Measurements from ENCODE around the gene RPLP1.

RPLP1 gene
- 828 to 1,113 (median 1,086) reads per million in 3 donors for total RNA-seq

- H3K27me3 ChIP-seq (replicated peaks; ENCODE audit: control insufficient read depth, insufficient read depth, low read length, poor library complexity, severe bottlenecking): no peaks in the 10 kb centered on the region
- H3K36me3 ChIP-seq (ENCODE audit: control insufficient read depth, insufficient read depth, low read length): peaks cover 25% of the 10 kb centered on the region
- H3K4me1 ChIP-seq (ENCODE audit: control insufficient read depth, insufficient read depth, low read length, poor library complexity, severe bottlenecking): peaks cover 14% of the 10 kb centered on the region
- peak; percentile 92 to 93 (median 93) for DNase-seq
- H3K27ac ChIP-seq (ENCODE audit: insufficient read depth, low read length, poor library complexity, severe bottlenecking): peak within 1 kb of the TSS; percentile 95
- H3K9me3 ChIP-seq (ENCODE audit: control insufficient read depth, low read length): no peaks in the 10 kb centered on the region
- H3K4me3 ChIP-seq (ENCODE audit: insufficient read depth, low read depth, low read length, poor library complexity, severe bottlenecking): peak within 1 kb of the TSS; percentile 97
Measured at GRCh38 chr15:69452692-69453521, at the start of gene RPLP1. Gene RPLP1 (plus strand): TSS chr15:69452818. CDS start chr15:69452949, 131 bp downstream.

- no peaks in the 10 kb centered on the region for H3K9me3 ChIP-seq (ENCODE audit: control insufficient read depth, low read length)
- DNase-seq: no peak
- no peaks in the 10 kb centered on the region for H3K4me1 ChIP-seq (ENCODE audit: control insufficient read depth, insufficient read depth, low read length, poor library complexity, severe bottlenecking)
- H3K27me3 ChIP-seq (replicated peaks; ENCODE audit: control insufficient read depth, insufficient read depth, low read length, poor library complexity, severe bottlenecking): no peaks in the 10 kb centered on the region
- H3K36me3 ChIP-seq (ENCODE audit: control insufficient read depth, insufficient read depth, low read length): no peaks in the 10 kb centered on the region
- no peak overlapping the region for H3K4me3 ChIP-seq (ENCODE audit: insufficient read depth, low read depth, low read length, poor library complexity, severe bottlenecking)
- no peak overlapping the region for H3K27ac ChIP-seq (ENCODE audit: insufficient read depth, low read length, poor library complexity, severe bottlenecking)
Measured at GRCh38 chr15:69403594-69403993, 49.0 kb upstream of the RPLP1 start.

- H3K36me3 ChIP-seq (ENCODE audit: control insufficient read depth, insufficient read depth, low read length): no peaks in the 10 kb centered on the region
- H3K27me3 ChIP-seq (replicated peaks; ENCODE audit: control insufficient read depth, insufficient read depth, low read length, poor library complexity, severe bottlenecking): no peaks in the 10 kb centered on the region
- no peak for DNase-seq
- no peaks in the 10 kb centered on the region for H3K9me3 ChIP-seq (ENCODE audit: control insufficient read depth, low read length)
- H3K27ac ChIP-seq (ENCODE audit: insufficient read depth, low read length, poor library complexity, severe bottlenecking): no peak overlapping the region
- no peaks in the 10 kb centered on the region for H3K4me1 ChIP-seq (ENCODE audit: control insufficient read depth, insufficient read depth, low read length, poor library complexity, severe bottlenecking)
- H3K4me3 ChIP-seq (ENCODE audit: insufficient read depth, low read depth, low read length, poor library complexity, severe bottlenecking): no peak overlapping the region
Measured at GRCh38 chr15:69405110-69405509, 47.5 kb upstream of the RPLP1 start.

GRCh38 chr15:69407719-69408400 is 44.8 kb upstream of the RPLP1 start:
- DNase-seq: no peak
- Histone ChIP-seq H3K36me3 (ENCODE audit: control insufficient read depth, insufficient read depth, low read length) (no peaks in the 10 kb centered on the region), H3K27me3 (replicated peaks; ENCODE audit: control insufficient read depth, insufficient read depth, low read length, poor library complexity, severe bottlenecking) (no peaks in the 10 kb centered on the region), H3K27ac (ENCODE audit: insufficient read depth, low read length, poor library complexity, severe bottlenecking) (no peak overlapping the region), H3K4me3 (ENCODE audit: insufficient read depth, low read depth, low read length, poor library complexity, severe bottlenecking) (no peak overlapping the region), H3K4me1 (ENCODE audit: control insufficient read depth, insufficient read depth, low read length, poor library complexity, severe bottlenecking) (no peaks in the 10 kb centered on the region), H3K9me3 (ENCODE audit: control insufficient read depth, low read length) (no peaks in the 10 kb centered on the region)

- no peaks in the 10 kb centered on the region for H3K9me3 ChIP-seq (ENCODE audit: control insufficient read depth, low read length)
- H3K27me3 ChIP-seq (replicated peaks; ENCODE audit: control insufficient read depth, insufficient read depth, low read length, poor library complexity, severe bottlenecking): no peaks in the 10 kb centered on the region
- peaks cover 4% of the 10 kb centered on the region for H3K4me1 ChIP-seq (ENCODE audit: control insufficient read depth, insufficient read depth, low read length, poor library complexity, severe bottlenecking)
- no peaks in the 10 kb centered on the region for H3K36me3 ChIP-seq (ENCODE audit: control insufficient read depth, insufficient read depth, low read length)
- DNase-seq: no peak
- H3K4me3 ChIP-seq (ENCODE audit: insufficient read depth, low read depth, low read length, poor library complexity, severe bottlenecking): no peak overlapping the region
- no peak overlapping the region for H3K27ac ChIP-seq (ENCODE audit: insufficient read depth, low read length, poor library complexity, severe bottlenecking)
Measured at GRCh38 chr15:69408841-69409240, 43.8 kb upstream of the RPLP1 start.

GRCh38 chr15:69410248-69410874 is 42.3 kb upstream of the RPLP1 start:
- no peak for DNase-seq
- Histone ChIP-seq H3K27ac (ENCODE audit: insufficient read depth, low read length, poor library complexity, severe bottlenecking) (no peak overlapping the region), H3K27me3 (replicated peaks; ENCODE audit: control insufficient read depth, insufficient read depth, low read length, poor library complexity, severe bottlenecking) (peaks cover 7% of the 10 kb centered on the region), H3K36me3 (ENCODE audit: control insufficient read depth, insufficient read depth, low read length) (no peaks in the 10 kb centered on the region), H3K4me1 (ENCODE audit: control insufficient read depth, insufficient read depth, low read length, poor library complexity, severe bottlenecking) (peaks cover 9% of the 10 kb centered on the region), H3K4me3 (ENCODE audit: insufficient read depth, low read depth, low read length, poor library complexity, severe bottlenecking) (no peak overlapping the region), H3K9me3 (ENCODE audit: control insufficient read depth, low read length) (no peaks in the 10 kb centered on the region)

- Histone ChIP-seq H3K9me3 (ENCODE audit: control insufficient read depth, low read length) (no peaks in the 10 kb centered on the region), H3K27me3 (replicated peaks; ENCODE audit: control insufficient read depth, insufficient read depth, low read length, poor library complexity, severe bottlenecking) (peaks cover 8% of the 10 kb centered on the region), H3K4me3 (ENCODE audit: insufficient read depth, low read depth, low read length, poor library complexity, severe bottlenecking) (no peak overlapping the region), H3K27ac (ENCODE audit: insufficient read depth, low read length, poor library complexity, severe bottlenecking) (no peak overlapping the region), H3K4me1 (ENCODE audit: control insufficient read depth, insufficient read depth, low read length, poor library complexity, severe bottlenecking) (peaks cover 9% of the 10 kb centered on the region), H3K36me3 (ENCODE audit: control insufficient read depth, insufficient read depth, low read length) (no peaks in the 10 kb centered on the region)
- no peak for DNase-seq
Measured at GRCh38 chr15:69412274-69412673, 40.3 kb upstream of the RPLP1 start.

- Histone ChIP-seq H3K4me3 (ENCODE audit: insufficient read depth, low read depth, low read length, poor library complexity, severe bottlenecking) (no peak overlapping the region), H3K36me3 (ENCODE audit: control insufficient read depth, insufficient read depth, low read length) (no peaks in the 10 kb centered on the region), H3K4me1 (ENCODE audit: control insufficient read depth, insufficient read depth, low read length, poor library complexity, severe bottlenecking) (peaks cover 9% of the 10 kb centered on the region), H3K27ac (ENCODE audit: insufficient read depth, low read length, poor library complexity, severe bottlenecking) (no peak overlapping the region), H3K9me3 (ENCODE audit: control insufficient read depth, low read length) (no peaks in the 10 kb centered on the region), H3K27me3 (replicated peaks; ENCODE audit: control insufficient read depth, insufficient read depth, low read length, poor library complexity, severe bottlenecking) (peaks cover 8% of the 10 kb centered on the region)
- DNase-seq: no peak
Measured at GRCh38 chr15:69412701-69413100, 39.9 kb upstream of the RPLP1 start.

- H3K36me3 ChIP-seq (ENCODE audit: control insufficient read depth, insufficient read depth, low read length): no peaks in the 10 kb centered on the region
- H3K4me3 ChIP-seq (ENCODE audit: insufficient read depth, low read depth, low read length, poor library complexity, severe bottlenecking): peak within 1 kb of the TSS; percentile 77
- no peak within 1 kb of the TSS for H3K27ac ChIP-seq (ENCODE audit: insufficient read depth, low read length, poor library complexity, severe bottlenecking)
- peaks cover 8% of the 10 kb centered on the region for H3K27me3 ChIP-seq (replicated peaks; ENCODE audit: control insufficient read depth, insufficient read depth, low read length, poor library complexity, severe bottlenecking)
- no peaks in the 10 kb centered on the region for H3K9me3 ChIP-seq (ENCODE audit: control insufficient read depth, low read length)
- H3K4me1 ChIP-seq (ENCODE audit: control insufficient read depth, insufficient read depth, low read length, poor library complexity, severe bottlenecking): peaks cover 9% of the 10 kb centered on the region
- DNase-seq: peak; percentile 87 to 91 (median 89)
Measured at GRCh38 chr15:69413822-69414700, 38.6 kb upstream of the RPLP1 start, which contains the start of gene KIF23. Gene KIF23 (plus strand): TSS chr15:69414349. CDS start chr15:69414466, 117 bp downstream.

Measured in effector memory CD4-positive, alpha-beta T cell (primary cell).